K562 (cell line): Measurements from ENCODE around the gene RXRB. TPM values are rescaled to one million over a fixed set of nuclear protein-coding genes. Genes with fewer than 3 reads are reported as not detected.

Experiments used
- CXXC5 ChIP-seq: fragments of 250-450 bp; sonication (Bioruptor Pico); IDR thresholded peaks from 2 replicates; pipeline ENCODE4 v1.8.0; 2022; ENCODE audit warnings: inconsistent platforms, mild to moderate bottlenecking, moderate library complexity
- E2F5 ChIP-seq: sonication (generic); formaldehyde crosslinking; IDR thresholded peaks from 2 replicates; pipeline ENCODE4 v1.8.0; 2022; ENCODE audit warnings: mild to moderate bottlenecking, missing genetic modification reagents
- FOSL1 ChIP-seq: fragments of 200-800 bp; sonication (Bioruptor generic); conservative IDR thresholded peaks from 2 replicates; pipeline ENCODE4 v1.6.1; 2016; ENCODE audit warnings: missing genetic modification characterization, missing compliant biosample characterization
- GATA2 ChIP-seq: sonication (generic); formaldehyde crosslinking; IDR thresholded peaks from 2 replicates; pipeline ENCODE4 v1.4.0; 2020; ENCODE audit warnings: mild to moderate bottlenecking, missing genetic modification reagents
- GMEB1 ChIP-seq: fragments of 250-450 bp; sonication (Bioruptor Pico); IDR thresholded peaks from 2 replicates; pipeline ENCODE4 v1.4.0; 2020; ENCODE audit warnings: mild to moderate bottlenecking
- GTF2E2 ChIP-seq: fragments of 200-800 bp; sonication (Bioruptor generic); IDR thresholded peaks from 2 replicates; pipeline ENCODE4 v1.6.1; 2016; ENCODE audit warnings: missing genetic modification characterization, missing compliant biosample characterization
- L3MBTL2 ChIP-seq: fragments of 450-650 bp; IDR thresholded peaks from 2 replicates; pipeline ENCODE4 v1.6.1; 2016; ENCODE audit warnings: mild to moderate bottlenecking, moderate library complexity
- RREB1 ChIP-seq: fragments of 250-450 bp; sonication (Bioruptor Pico); IDR thresholded peaks from 2 replicates; pipeline ENCODE4 v1.4.0; 2020
- SIN3A ChIP-seq, 2 experiments: fragments of 150-350 bp in 1 of 2; IDR thresholded peaks; 2 replicates each; pipeline ENCODE4 v1.6.1; 2011 to 2016; ENCODE audit warnings: borderline replicate concordance in 2 of 2, low read depth in 2 of 2, low read length in 2 of 2, mild to moderate bottlenecking in 2 of 2, moderate library complexity in 2 of 2; ENCODE audit not compliant: control insufficient read depth in 1 of 2
- SIN3B ChIP-seq: fragments of 450-650 bp; IDR thresholded peaks from 2 replicates; pipeline ENCODE4 v1.6.1; 2017; ENCODE audit warnings: low read depth, mild to moderate bottlenecking, moderate library complexity
- SLC30A9 ChIP-seq: fragments of 250-450 bp; sonication (Bioruptor Pico); IDR thresholded peaks from 2 replicates; pipeline ENCODE4 v1.8.0; 2022; ENCODE audit warnings: mild to moderate bottlenecking, moderate library complexity
- SPI1 ChIP-seq: IDR thresholded peaks from 2 replicates; pipeline ENCODE4 v1.6.1; 2011; ENCODE audit warnings: low read depth, low read length, control low read depth, borderline replicate concordance
- ZBTB26 ChIP-seq: fragments of 450-650 bp; formaldehyde crosslinking; IDR thresholded peaks from 2 replicates; pipeline ENCODE4 v1.4.0; 2022; ENCODE audit warnings: missing genetic modification characterization
- ZNF134 ChIP-seq: fragments of 250-450 bp; sonication (Bioruptor Pico); conservative IDR thresholded peaks from 2 replicates; pipeline ENCODE4 v1.4.0; 2020
- ZNF586 ChIP-seq: fragments of 450-650 bp; formaldehyde crosslinking; conservative IDR thresholded peaks from 2 replicates; pipeline ENCODE4 v1.4.0; 2020; ENCODE audit warnings: mild to moderate bottlenecking, moderate library complexity
- ZNF696 ChIP-seq: fragments of 250-450 bp; sonication (Bioruptor Pico); conservative IDR thresholded peaks from 2 replicates; pipeline ENCODE4 v1.4.0; 2020; ENCODE audit warnings: mild to moderate bottlenecking, moderate library complexity
- polyA plus RNA-seq, 8 experiments: library from polyadenylated mRNA; depleted of rRNA in 4 of 8; stranded (reverse) in 5 of 8; unstranded in 3 of 8; fragments of >200 nt; fragmentation: Nextera tagmentation in 2 of 8; fragmentation: Illumina TruSeq in 1 of 8; extraction: Ambion mirVana in 2 of 8; extraction: Trizol in 1 of 8; gene quantifications; 2 replicates each; pipeline versions ENCODE4 v1.2.1 to v1.2.3, GENCODE V29; 2011 to 2014; ENCODE audit warnings: inconsistent platforms in 1 of 8, missing spikeins in 1 of 8
- total RNA-seq, 7 experiments: library from RNA; depleted of rRNA in 6 of 7; stranded (reverse); fragments of >200 nt in 6 of 7; fragmentation: Illumina TruSeq in 2 of 7; extraction: Trizol in 2 of 7; gene quantifications; 2 replicates each; pipeline versions ENCODE4 v1.2.1 to v1.2.3, GENCODE V29; 2011 to 2021; ENCODE audit warnings: low replicate concordance in 1 of 7

Gene RXRB
- total and polyA plus RNA-seq, 9 of the 15 experiments (the other 6 are each of a cell fraction or from before 2014, with no cell fraction given) = 0.76 to 35.5 (median 18.4) TPM

DNA sequence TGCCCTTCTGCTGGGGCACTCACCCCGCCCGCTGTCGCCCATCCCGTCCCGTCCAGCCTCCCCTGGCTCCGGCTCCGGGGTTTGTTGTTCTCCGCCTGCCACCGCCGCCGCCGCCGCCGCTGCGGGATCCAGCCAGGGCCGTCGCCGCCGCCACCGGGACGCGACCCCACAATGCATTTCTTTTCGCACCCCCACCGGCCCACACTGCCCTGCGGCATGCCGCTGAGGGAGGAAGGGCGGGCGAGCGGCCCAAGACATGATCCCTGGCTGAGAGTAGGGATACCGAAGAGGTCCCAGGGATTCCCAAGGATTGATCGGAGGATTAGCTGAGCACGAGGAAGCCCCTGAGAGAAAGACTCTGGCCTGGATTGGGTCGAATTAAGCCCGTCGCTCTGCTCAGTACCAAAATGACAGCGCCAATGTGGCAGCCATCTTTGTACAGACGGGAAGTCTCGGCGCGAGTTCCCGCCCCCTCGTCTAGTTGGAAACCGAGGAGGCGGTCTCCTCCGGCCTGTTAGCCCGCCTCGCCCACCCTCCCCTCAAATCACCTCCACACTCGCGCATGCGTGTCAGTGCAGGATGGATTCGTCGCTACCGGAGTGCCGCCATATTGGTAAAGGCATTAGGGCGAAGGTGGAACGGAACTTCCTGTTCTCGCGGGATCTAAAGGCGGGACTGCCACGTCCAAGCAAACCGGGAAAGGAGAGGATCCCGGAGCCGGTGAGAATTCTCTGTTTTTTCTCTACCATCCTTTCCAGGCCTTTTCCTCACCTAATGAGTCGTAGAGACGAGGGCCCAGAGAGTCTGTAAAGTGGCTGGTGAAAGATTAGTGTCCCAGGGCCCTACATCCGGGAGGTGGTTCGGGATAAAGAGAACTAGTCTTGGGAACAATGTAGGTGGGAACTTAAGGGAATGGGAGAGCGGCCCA lies at the start of gene RXRB, which contains the start of gene SLC39A7 (continued):
- TF ChIP-seq RREB1 = peak; percentile 79; the same call in 1 of the 2 replicates
- TF ChIP-seq SIN3A (IDR thresholded peaks at IDR 0.05; ENCODE audit: borderline replicate concordance in 2 of 2, control insufficient read depth in 1 of 2, low read depth in 2 of 2, low read length in 2 of 2) = peak in 1 of 2 experiments; percentile 67; a peak in 1 of 4 replicates
- TF ChIP-seq L3MBTL2 = peak; percentile 45
- peak; percentile 33 for TF ChIP-seq FOSL1 (tag)
- peak; percentile 90 for TF ChIP-seq SIN3B
- TF ChIP-seq E2F5 (CRISPR knock-in tag) = no peak
- peak; percentile 82 for TF ChIP-seq CXXC5 (CRISPR knock-in tag)
- TF ChIP-seq SLC30A9 (CRISPR knock-in tag) = no peak
- TF ChIP-seq SPI1 = peak; percentile 72
- TF ChIP-seq ZNF586 (CRISPR knock-in tag) = peak; percentile 83; the same call in 1 of the 2 replicates
- TF ChIP-seq GTF2E2 (tag) = peak; percentile 95; the same call in 1 of the 2 replicates
- TF ChIP-seq ZNF696 (CRISPR knock-in tag) = 0 out of 2 replicates have a peak, but pooled peaks have one; percentile 58
- TF ChIP-seq GATA2 = no peak
- peak; percentile 22 for TF ChIP-seq GMEB1
- no peak for TF ChIP-seq ZBTB26 (CRISPR knock-in tag)
- no peak; the same call in 1 of the 2 replicates for TF ChIP-seq ZNF134
